ENCODE results near the gene BORCS8.
"Not testable (repeated sequence)": the region's sequence is repeated elsewhere in the genome, so short reads cannot be mapped to it uniquely, and the experiment has no call there.

Gene BORCS8

GRCh38 chr19:19147344-19147743 is 44.6 kb downstream of the BORCS8 start:
- DNase-seq, result no peak

GRCh38 chr19:19146865-19147264 is 45.1 kb downstream of the BORCS8 start:
- no peak for DNase-seq

- peak; percentile 87 for DNase-seq
Measured at GRCh38 chr19:19145684-19146608, 46.0 kb downstream of the BORCS8 start.

GRCh38 chr19:19145281-19145680 is 46.7 kb downstream of the BORCS8 start:
- no peak for DNase-seq

- no peak for DNase-seq
Measured at GRCh38 chr19:19142347-19142746, 49.6 kb downstream of the BORCS8 start.

GRCh38 chr19:19140476-19140875 is 51.5 kb downstream of the BORCS8 start:
- no peak for DNase-seq

GRCh38 chr19:19139876-19140229 is 52.1 kb downstream of the BORCS8 start:
- no peak for DNase-seq

GRCh38 chr19:19138109-19138981 is 53.6 kb downstream of the BORCS8 start, which contains the start of gene TMEM161A:
Gene TMEM161A (minus strand): TSS chr19:19138478. CDS start chr19:19138428, 50 bp downstream.
- peak; percentile 99 for DNase-seq

- no peak for DNase-seq
Measured at GRCh38 chr19:19137556-19138108, 54.3 kb downstream of the BORCS8 start.

- DNase-seq, result not testable (repeated sequence)
Measured at GRCh38 chr19:19135713-19136112, 56.2 kb downstream of the BORCS8 start.

- DNase-seq, result no peak
Measured at GRCh38 chr19:19134687-19135158, 57.2 kb downstream of the BORCS8 start.

GRCh38 chr19:19133985-19134384 is 58.0 kb downstream of the BORCS8 start:
- no peak for DNase-seq

- no peak for DNase-seq
Measured at GRCh38 chr19:19132912-19133311, 59.0 kb downstream of the BORCS8 start.

- DNase-seq, result no peak
Measured at GRCh38 chr19:19131989-19132388, 60.0 kb downstream of the BORCS8 start.

Measured in islet precursor cell (in vitro differentiated cells).